Activated naive CD8-positive, alpha-beta T cell treated with anti-CD3 and anti-CD28 coated beads, Interleukin-2, amount 50 U/mL, for 16 hours (primary cell): ENCODE data around the gene ATP5F1D.
A peak's percentile ranks its signal among the peaks of the same experiment; 100 is the strongest.

Source experiments
- DNase-seq: peaks from one replicate; pipeline ENCODE4 v3.0.0-alpha.2; 2020; ENCODE audit warnings: low read depth, low spot score

Gene ATP5F1D

DNA sequence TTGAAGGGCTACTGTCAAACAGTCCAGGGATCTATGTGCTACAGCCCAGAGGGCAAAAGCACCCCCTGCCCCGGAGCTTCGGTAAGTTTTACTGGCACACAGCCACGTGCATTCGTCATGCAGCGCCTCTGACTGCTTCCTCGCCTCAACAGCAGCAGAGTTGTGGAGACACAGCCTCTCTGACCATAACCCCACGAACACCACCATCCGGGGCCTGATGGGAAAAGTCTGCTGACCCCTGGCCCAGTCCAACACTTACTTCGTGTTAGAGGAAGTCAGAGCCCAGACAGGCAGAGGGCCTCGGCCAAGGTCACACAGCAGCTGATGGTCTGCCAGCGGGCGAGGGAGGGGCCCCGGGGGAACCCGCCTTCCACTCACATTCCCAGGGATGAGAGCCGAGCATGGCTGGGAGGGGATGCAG lies 8.9 kb upstream of the ATP5F1D start:
- no peak for DNase-seq

DNA sequence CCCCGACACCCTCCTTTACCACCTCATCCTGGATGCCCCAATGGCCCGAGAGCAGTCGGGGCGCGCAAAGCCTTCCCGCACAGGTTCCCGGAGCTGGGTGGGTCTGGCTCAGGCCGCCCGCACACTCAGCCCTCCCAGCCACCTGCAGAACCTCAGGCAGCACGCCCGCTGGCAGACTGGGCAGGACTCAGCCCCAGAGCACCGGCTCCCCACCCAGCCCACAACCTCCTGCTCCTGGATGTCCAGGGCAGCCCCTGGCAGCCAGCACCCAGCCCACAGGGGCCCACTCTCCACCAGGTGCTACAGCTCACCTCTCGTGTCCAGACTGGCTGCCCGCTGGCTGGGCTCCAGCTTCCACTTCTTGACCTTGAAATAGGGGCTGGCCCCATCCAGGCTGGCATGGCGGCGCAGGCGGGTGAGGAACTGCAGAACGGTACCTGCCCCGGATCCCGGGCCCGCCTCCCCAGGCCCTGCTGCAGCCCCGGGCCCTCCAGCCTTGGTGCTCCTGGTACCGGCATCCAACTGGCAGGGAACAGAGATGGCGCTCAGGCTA lies 8.4 kb upstream of the ATP5F1D start:
- no peak for DNase-seq

- no peak for DNase-seq
Observed at GRCh38 chr19:1234051-1234954, 7.2 kb upstream of the ATP5F1D start.

DNA sequence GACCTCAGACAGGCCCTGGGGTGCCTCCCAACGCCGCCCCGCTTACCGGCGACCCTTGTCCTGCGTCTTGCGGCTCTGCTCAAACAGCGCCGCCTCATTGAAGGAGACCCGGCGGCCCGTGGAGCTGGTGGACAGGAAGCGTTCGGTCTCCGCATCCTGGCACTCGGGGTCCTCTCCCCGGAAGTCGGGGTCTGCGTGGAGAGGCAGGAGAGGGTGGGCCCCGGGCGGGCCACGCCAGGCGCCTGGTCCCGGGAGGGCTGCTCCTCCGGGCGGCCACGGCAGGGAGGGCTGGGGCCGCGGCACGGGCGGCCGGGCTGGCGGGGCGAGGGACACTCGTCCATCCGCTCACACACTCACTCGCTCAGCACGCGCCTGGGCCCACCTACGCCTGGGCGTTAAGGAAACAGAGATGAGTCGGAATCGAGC lies 6.6 kb upstream of the ATP5F1D start:
- no peak for DNase-seq

GRCh38 chr19:1235625-1236538 lies 5.7 kb upstream of the ATP5F1D start:
- no peak for DNase-seq

DNA sequence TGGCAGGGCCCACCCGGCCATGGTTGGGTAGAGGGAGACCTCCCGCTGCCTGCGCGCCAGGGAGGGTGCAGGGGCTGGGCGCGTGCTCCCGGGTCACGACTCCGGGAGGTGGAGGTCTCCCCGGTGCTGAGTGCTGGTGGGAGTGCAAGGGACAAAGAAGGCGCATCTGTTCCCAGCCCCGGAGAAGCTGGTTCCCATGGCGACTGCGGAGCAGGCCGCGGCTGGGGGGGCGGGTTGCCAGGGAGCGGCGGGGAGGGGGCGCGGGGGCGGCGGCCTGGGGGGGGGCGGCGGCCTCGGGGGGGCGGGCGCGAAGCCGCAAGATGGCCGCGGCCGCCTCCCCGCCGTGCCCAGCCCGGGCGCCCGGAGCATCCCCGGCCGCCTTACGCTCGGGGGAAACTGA lies 5.0 kb upstream of the ATP5F1D start:
- no peak for DNase-seq

- DNase-seq = no peak
Observed at GRCh38 chr19:1237027-1237659, 4.4 kb upstream of the ATP5F1D start.

- DNase-seq = no peak
Observed at GRCh38 chr19:1237754-1238368, 3.7 kb upstream of the ATP5F1D start, which contains the start of gene CBARP. CBARP (minus strand) TSS chr19:1238005; CDS start chr19:1236100, 1,905 bp downstream.

DNA sequence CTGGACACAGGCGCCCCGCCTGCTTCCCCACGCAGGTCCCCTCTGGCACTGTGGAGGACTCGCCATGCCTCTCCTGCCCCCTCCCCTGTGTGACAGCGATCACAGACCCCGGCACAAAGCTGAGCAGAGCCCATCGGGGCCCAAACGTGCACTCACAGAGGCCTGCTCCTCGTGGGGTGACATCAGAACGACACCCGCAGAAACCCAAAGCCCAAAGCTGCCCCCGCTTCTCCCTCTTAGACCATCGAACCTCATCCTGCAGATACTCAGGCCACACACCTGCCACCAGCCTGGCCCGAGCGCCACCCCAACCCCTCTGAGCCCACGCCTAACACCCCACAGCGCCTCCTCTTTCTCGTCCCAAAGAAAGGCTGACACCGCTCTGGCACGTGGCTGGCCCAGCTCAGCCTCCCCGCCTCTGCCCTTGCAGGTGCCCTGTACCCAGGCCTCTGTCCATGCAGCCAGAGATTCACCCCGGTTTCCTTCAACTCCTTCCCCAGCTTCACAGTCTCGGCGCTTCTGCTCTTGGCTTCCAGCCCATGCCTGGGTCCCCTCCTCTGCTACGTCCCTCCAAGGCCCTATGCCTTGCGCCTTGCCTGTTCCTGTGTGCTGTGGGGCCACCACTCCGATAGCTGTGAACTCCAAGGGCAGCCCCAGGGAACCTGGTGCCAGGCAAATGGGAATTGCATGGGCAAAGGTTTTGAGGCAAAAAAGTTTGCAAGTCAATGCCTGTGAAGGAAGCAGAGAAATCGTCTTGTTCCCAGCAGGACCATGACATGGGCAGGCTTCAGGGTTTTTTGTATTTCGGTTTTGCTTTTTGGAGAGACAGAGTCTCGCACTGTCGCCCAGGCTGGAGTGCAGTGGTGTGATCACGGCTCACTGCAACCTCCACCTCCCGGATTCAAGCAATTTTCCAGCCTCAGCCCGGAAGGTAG lies 2.9 kb upstream of the ATP5F1D start:
- DNase-seq = no peak

GRCh38 chr19:1239420-1239795 lies 2.1 kb upstream of the ATP5F1D start:
- no peak for DNase-seq

GRCh38 chr19:1239796-1240737 lies 1.5 kb upstream of the ATP5F1D start:
- DNase-seq = peak; percentile 85

GRCh38 chr19:1240925-1241324 lies 626 bp upstream of the ATP5F1D start:
- DNase-seq = no peak

DNA sequence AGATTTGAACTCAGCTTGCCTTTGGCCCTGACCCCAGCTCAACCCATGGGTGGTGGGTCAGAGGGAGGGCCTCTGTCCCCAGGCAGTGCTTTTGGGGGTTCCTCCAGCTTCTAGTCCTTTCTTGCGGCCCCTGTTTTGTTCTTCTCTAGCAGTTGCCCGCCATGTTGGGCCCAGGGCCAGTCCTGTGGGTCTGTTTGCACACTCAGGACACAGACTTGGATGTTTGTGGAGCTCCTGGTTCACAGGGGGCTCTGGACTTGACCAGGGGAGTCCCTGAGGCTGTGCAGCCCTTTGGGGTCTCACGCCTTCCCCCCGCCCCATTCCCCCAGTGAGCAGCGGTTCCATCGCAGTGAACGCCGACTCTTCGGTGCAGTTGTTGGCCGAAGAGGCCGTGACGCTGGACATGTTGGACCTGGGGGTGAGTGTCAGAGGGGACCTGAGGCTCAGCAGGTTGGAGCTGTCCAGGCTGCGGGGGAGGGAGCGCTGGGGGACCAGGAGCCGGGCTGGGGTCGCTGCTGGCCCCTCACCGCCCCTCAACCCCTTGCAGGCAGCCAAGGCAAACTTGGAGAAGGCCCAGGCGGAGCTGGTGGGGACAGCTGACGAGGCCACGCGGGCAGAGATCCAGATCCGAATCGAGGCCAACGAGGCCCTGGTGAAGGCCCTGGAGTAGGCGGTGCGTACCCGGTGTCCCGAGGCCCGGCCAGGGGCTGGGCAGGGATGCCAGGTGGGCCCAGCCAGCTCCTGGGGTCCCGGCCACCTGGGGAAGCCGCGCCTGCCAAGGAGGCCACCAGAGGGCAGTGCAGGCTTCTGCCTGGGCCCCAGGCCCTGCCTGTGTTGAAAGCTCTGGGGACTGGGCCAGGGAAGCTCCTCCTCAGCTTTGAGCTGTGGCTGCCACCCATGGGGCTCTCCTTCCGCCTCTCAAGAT lies 2.5 kb downstream of the ATP5F1D start:
- no peak for DNase-seq

- DNase-seq = no peak
Observed at GRCh38 chr19:1244693-1245451, 3.3 kb downstream of the ATP5F1D start.

GRCh38 chr19:1245494-1246264 lies 4.1 kb downstream of the ATP5F1D start:
- no peak for DNase-seq
